GM19193 (cell line): ENCODE results near the gene CHRNA4.

Experiments used
- POLR2A ChIP-seq: IDR thresholded peaks from 4 replicates; pipeline ENCODE4 v1.6.1; 2011; ENCODE audit not compliant: insufficient read depth, insufficient read length; ENCODE audit errors: extremely low read depth

Gene CHRNA4

DNA sequence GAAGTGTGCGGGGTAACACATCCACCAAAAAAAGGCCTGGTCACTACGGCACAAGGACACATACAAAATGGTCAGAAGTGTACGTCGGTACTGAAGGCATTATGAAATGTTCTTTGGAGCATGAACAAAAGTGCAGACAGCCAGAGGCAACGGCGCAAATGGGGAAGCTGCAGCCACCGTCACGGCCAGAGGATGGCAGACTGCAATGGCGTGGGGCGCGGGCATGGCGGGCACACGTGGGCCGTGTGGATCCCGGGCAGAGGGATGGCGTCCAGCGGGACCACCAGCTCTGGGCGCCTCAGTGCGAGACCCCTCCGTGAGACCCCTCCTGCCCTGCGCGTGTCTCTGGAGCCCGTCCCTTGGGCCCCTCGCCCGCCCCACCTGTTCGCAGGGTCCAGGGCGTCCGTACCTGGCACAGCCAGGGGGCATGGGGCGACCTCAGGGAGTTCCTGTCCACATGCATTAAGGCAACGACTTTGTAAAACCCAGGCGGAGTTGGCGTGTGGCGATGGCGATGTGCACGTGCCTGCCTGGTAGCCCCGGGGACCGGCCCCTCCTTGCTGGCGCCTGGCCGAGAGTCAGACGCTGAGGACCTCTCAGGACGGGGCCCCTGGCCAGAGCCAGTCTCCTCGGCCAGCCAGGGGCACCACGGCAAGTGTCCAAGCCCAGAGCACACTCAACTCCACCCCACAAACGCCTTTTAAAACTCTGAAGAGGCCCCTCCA is 39.5 kb upstream of the CHRNA4 start:
- no peak for TF ChIP-seq POLR2A

DNA sequence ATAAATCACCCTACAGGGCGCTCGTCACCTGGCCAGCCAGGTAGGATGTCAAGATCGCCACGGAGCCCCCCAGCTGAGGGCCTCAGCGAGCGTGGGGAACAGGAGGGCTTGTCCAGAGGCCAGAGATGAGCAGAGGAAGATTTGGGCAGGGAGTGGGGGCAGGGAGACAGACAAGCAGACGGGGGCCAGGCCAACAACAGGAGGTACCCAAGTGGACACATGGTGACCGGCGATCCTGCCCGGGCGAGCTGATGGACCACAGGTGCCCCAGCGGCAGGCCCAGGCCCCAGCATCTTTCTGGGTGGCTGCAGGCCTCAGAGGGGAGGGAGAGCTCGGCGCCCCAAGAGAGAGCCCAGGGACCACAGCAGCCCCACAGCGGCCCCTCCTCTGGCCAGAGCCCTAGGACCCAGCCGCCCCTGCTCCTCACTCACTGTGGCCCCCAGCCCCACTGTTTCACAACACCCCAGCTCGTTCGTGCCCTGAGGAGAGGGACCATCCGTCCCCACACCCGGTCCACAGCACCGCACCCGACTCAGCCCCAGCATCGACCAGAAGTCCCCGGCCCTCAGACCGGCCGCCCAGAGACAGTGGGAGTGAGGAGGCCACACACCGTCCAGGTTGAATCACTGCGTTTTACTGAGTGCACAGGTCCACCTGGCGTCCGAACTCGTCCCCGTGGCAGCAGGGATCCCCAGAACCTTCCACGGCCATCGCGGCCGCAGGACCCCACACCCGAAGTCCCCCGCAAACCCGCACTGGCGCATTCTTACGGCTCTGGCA is 38.6 kb upstream of the CHRNA4 start:
- no peak for TF ChIP-seq POLR2A

DNA sequence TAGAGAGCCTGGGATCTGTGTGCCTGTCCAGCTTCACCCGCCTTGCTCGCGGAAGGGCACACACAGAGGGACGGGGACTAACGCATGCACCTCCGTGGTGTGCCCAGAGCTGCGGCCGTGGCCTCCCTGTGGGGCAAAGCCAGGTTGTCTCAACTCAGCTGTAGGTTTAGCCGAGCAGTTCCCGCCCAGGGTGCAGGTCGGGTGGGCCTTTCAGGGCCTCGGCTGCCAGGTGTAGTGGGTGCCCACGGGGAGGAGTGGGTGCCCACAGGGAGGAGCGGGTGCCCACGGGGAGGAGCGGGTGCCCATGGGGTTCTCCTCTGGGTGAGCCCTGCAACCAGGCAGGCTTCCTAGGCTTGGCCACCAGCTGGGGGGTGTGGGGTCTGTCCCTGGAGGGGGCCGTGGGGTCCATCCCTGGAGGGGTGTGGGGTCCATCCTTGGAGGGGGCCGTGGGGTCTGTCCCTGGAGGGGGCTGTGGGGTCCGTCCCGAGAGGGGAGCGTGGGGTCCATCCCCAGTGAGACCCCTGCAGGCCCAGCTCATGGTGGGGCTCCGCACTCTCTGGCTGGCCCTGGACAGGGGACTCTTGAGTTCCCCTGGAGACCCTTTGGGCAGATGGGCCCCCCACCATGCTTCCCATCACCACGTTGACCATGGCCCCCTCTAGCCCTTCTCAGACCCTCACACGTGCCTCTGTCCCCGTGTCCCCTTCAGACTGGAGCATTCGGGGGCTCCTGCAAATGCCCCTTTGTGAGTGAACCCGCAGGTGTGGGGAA is 37.8 kb upstream of the CHRNA4 start:
- no peak for TF ChIP-seq POLR2A

DNA sequence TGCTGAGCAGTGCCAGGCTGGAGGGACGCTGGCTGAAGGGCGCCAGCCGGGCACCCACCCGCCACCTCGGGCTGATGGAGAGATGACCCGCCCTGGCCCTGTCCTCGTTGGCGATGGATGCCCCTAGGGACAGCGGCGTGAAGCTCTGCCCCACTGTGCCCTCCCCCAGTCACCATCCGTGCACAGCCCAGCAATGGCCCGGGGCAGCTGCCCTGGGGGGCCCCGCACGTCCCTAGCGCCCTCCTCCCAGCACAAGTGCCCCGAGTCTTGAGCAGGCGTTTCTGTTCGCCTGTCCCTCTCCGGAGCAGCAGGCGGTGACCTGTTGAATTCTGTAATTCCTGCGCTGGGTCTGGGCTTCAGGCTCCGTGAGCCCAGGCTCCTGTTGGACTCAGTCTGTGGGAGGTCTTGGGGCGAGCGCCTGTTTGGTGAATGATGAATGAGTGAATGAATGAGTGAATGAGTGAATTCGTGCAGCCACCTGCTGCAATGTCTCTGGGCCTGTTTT is 36.8 kb upstream of the CHRNA4 start:
- no peak for TF ChIP-seq POLR2A

DNA sequence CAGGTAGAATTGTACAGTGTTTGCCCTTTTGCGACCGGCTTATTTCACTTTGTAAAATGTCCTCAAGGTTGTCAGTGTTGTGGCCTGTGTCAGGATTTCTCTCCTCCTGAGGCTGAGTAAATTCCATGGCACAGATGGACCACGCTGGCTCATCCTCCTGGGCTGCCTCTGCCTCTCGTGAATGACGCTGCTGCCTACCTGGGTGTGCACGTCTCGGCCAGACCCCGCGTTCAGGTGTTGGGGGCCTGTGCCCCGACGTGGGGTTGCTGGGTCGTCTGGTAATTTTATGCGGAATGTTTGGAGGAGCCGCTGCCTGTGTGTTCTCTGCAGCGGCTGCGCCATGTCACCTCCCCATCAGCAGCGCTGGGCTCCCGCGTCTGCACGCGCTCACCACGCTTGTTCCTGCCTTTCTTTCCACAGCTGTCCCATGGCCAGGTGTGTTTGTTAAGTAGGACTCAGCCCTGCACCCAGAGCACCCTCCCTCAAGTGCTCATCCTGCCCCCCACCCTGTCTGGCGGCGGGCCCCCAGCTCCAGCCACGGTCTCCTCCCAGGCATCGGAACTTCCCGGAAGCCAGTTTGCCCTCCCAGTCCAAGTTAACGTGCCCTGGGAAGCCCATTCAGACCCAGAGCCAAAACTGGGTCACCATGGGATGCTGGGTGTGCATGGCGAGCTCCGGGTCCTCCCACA is 36.1 kb upstream of the CHRNA4 start:
- TF ChIP-seq POLR2A = no peak

DNA sequence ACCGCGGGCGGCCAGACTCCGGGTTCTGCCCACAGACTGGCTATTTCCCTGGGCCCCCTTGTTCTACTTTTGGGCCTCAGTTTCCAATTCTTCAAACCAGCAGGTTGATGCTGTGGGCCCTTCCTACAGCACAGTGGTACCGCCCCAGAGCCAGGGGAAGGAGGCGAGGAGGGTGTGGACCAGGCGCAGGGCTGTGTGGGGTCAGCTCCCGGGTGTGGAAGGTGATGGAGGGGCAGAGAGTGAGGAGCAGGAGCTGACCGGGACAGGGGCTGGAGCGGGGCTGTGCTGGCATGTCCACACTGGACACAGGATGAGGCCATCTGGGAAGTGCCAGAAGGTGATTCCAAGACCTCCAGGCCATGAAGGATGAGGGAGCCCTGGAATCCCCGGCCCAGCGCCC is 35.2 kb upstream of the CHRNA4 start:
- no peak for TF ChIP-seq POLR2A

DNA sequence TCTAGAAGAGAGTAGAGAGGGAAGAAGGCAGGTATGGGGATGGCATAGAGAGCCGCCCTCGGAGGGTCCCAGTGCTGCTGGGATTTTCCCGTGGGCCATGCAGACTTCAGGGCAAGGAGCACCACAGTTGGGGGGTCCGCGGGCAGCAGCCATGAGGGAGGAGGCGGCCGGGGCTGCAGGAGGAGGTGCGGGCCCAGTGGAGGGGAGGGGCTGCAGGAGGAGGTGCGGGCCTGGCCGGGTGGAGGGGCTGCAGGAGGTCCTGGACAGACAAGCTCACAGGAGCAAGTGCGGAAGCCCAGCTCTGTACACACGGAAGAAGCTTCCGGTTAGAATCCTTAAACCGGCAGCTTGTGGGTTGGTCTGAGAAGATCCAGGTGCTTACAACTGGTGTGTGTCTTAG is 34.6 kb upstream of the CHRNA4 start:
- TF ChIP-seq POLR2A = no peak

DNA sequence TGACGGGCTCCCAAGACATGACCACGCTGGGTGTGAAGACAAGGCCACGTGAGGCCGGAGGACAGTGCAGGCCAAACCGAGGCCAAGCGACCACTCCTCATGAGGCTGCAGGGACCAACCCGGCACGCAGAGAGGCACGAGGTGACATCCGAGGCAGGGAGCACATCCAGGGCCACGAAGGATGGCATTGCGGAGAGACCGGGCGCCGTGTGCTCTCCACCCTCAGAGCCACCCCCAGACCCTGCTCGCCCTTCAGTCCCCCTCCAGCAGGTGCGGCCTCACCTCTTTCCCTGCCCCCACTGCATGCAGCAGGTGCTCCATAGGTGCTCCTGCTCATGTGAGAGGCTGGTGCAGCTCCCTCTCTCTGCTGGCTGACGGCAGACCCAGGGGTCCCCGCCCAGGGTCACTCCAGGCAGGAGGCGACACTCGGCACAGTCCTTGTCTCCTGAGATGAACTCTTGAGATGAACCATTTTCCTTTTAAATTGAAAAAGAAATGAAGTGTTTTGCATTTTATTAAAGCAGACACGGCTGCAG is 33.8 kb upstream of the CHRNA4 start:
- TF ChIP-seq POLR2A = no peak

DNA sequence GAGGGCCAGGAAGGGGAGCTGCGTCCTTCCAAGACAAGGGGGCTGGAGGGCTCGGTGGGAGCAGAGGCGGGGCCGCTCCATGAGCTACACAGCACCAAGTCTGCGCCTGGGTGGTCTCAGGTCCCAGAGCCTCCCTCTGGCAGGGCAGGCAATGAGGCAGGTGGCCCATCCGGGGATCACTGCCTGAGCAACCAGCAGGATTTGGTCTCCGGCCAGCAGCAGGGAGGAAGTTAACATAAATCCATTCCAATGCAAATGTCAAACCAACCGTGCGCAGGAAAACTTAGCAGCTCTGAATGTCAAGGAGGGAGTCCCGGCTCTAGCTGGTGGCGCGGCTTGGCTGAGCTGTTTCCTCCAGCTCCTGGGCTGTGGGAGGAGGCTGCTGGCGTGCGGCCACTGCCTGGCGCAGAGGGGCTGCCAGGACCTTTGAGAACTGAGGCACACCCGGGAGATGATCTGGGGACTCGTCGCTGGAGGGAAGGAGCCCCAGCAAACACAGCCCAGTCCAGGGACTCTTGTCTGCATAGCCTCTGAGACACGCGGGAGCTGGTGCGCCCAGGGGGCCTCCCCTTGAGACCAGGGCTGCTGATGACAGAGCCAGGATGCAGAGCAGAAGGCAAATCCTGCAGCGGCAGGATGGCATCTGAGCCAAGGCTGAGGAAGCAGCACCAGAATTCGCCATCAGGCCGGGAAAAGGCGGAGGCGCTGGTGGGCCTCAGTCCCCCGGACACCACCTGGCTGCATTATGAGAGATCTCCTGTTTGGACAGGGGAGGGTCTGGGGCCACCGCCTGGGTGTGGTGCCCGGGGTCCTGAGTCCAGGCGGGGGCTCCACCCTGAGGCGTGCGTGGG is 33.1 kb upstream of the CHRNA4 start:
- TF ChIP-seq POLR2A = no peak

DNA sequence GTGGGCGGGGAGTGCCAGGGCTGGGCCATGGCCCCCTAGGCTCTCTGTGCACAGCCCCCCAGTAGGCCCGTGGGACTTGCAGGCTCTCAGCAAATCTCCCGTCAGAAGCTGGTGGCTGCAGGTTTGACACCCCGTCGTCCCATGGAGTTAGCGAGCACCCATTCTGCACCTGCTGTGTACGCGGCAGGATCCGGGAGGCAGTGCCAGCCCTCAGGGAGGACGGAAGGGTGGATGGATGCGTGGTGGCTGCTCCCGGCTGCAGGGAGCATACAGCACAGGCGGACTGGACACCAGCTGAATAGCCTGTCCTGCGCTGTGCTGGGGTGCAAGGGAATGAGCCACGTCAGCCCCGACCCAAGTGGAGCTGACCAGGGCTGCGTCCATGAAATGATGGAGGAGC is 32.4 kb upstream of the CHRNA4 start:
- TF ChIP-seq POLR2A = no peak

DNA sequence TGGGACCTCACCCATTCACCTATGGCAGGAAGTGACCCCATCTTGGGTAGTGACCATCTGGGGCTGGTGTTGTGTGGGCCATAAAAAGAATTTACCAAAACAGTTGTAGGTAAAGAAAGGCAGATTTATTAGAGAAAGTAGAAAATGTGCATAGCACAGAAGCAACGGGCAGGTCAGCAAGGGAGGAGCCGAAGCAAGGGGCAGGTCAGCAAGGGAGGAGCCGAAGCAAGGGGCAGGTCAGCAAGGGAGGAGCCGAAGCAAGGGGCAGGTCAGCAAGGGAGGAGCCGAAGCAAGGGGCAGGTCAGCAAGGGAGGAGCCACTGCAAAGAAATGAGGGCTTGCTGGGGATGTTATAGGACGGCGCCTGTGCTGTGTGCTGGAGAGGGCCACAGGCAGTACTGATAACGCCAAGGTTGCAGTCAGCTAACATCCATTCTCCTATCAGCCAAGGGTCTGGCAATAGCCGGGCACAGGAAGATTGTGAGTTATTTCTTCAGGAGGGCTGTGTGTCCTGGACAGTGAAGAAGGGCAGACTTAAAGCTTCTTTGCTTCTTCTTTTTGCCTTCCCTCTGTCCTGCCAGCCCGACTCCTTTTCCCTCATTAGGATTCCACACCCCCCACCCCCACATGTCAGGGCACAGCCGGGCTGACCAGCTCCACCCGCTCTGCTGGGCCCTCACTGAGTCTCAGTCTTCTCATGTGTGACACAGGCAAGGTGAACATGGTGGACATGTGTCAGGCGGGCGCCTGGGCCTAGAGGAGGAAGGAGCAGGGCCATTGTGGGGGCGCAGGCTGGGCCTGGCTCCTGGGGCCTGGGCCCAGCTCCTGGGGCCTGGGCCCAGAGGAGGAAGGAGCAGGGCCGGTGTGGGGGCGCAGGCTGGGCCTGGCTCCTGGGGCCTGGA is 31.6 kb upstream of the CHRNA4 start:
- TF ChIP-seq POLR2A = no peak

DNA sequence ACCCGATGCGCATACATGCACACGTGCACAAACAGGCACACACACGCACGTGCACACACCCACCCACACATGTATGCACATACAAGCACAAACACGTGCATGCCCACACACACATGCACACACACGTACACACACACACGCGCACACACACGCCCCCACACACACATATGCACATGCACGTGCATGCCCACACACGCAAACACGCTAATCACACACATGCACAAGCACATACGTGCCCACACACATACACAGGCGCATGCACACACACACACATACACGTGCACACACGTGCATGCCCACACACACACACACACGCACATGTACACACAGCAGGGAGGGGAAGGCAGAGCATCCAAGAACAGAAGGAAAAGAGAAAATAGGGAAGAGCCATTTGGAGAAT is 26.8 kb upstream of the CHRNA4 start:
- TF ChIP-seq POLR2A = no peak

DNA sequence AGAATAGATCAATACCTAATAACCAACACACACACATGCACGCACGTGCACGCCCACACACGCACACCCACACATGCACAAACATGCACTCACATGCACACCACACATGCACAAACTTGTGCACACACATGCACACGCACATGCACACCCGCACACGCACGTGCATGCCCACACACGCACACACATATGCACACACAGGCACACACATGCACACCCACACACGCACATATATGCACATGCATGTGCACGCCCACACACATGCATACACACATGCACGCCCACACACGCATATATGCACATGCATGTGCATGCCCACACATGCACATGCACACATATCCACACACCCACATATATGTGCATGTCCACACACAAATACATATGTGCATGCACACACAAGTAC is 26.2 kb upstream of the CHRNA4 start:
- TF ChIP-seq POLR2A = no peak
